Activated CD4-positive, alpha-beta T cell treated with anti-CD3 and anti-CD28 coated beads, Interleukin-2, amount 50 U/mL, for 48 hours (primary cell): ENCODE results near the gene PAN2.
"Not testable (repeated sequence)": the region's sequence is repeated elsewhere in the genome, so short reads cannot be mapped to it uniquely, and the experiment has no call there.

ENCODE experiments used
- DNase-seq, 2 experiments: peaks; one replicate each; pipeline ENCODE4 v3.0.0-alpha.2; 2020

The PAN2 gene

DNA sequence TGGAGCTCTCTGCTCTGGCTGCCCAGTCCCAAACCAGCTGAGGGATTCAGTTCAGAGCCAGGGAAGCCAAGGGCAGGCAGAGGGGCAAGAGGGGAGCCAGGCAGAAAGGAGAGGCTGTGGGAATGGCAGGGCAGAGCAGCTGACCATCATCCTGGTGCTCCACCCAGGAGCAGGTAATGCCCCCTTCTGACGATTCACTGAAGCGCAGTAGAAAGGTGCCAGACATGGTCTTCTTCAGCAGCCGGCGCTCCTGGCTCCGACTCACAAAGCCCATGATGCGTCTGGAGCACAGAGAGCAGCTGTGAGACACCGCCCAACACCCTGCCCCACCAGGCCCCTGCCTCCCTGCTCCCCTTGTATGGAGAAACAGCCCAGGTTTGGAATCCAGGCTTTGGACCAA, 12.9 kb upstream of the PAN2 start:
- DNase-seq: peak; percentile 16 to 39

DNA sequence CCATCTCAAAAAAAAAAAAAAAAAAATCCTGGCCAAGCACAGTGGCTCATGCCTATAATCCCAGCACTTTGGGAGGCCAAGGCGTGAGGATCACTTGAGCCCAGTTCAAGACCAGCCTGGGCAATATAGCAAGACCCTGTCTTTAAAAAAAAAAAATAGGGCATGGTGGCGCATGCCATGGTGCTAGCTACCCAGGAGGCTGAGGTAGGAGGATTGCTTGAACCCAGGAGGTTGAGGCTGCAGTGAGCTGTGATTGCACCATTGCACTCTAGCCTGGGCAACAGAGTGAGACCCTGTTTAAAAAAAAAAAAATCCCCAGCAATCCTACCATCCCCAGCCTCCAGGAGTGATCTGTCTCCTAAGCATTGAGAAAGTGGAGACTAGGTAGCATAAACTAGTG, 8.5 kb upstream of the PAN2 start:
- DNase-seq: not testable (repeated sequence)

DNA sequence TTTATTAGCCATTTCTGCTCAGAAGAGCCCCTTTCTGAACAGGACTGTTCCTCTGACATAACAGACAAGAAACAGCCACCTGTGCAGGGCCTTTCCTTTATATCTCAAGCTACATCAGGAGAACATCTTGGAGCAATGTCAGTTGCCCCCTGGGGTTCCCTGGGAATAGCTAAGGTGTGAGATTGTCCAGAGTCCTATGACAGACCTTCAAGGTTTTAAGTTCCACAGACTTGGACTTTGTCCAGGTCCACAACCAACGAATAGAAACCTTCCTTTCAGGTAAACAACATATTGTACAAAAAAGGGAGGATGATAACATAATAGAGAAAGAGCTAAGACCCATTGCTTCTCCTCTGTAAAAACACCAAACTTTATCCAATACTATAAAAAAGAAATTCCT, 7.8 kb upstream of the PAN2 start:
- DNase-seq: no peak

DNA sequence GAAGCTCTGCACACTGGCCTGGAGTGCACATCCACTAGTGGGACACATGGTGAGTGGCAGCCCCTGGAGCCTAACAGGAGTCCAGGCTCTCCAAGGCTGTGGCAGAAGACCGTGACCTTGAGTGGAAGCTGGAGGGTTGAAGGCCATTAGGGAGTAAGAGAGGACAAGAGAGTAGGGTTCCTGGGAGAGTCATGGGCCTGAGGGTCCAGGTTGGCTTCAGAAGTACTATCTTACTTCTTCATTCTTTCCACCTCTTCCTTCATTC, 5.3 kb upstream of the PAN2 start:
- no peak for DNase-seq

DNA sequence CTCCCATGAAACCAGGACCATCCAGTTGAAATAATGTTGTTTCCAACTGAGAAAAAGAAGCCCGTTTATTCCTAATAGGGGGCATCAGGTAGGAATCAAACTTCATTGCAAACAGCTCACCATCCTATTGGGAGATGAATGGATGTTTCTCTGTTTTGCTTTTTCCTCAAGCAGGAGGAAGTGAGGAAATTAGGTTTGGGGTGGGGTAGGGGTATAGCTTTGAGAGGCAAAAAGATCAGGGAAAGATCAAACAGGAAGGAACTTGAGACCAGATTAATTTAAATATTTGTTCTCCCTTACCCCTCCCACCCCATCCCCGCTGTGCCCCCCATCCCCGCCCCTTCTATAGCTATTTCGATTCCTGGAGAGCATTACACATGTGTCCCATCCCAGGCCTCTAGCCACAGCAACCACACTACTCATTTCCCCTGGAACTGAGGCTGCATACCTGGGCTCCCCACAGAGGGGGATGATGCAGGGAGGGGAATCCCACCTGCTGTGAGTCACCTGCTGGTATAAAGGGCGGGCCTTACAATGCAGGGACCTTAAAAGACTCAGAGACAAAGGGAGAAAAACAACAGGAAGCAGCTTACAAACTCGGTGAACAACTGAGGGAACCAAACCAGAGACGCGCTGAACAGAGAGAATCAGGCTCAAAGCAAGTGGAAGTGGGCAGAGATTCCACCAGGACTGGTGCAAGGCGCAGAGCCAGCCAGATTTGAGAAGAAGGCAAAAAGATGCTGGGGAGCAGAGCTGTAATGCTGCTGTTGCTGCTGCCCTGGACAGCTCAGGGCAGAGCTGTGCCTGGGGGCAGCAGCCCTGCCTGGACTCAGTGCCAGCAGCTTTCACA, 4.7 kb upstream of the PAN2 start, which contains the start of gene IL23A:
IL23A (plus strand) TSS at position 577 of the 850 bp plus-strand sequence; CDS start at position 738, 161 bp downstream.
- peak; percentile 86 to 91 for DNase-seq

DNA sequence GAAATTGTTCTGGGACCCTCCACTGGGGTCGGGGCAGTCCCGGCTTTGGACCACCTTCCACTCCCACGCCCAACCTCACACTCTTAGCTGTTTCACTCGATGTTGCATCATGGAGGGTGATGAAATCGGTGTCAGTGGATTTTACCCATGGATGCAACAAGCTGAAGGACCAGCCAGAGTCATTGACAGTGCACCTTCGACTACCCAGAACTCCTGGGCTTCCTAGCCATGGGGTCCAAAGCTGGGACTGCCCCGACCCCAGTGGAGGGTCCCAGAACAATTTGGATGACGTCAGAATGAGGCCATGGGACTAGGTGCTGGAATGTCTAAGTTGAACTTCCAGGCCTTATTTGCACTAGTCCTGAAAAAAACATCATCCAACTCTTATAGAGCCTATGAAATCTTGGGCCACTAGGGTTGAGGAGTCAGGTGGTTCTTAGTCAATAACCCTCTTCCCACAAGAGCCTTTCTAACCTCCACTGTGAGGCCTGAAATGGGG, 4.0 kb upstream of the PAN2 start:
- no peak for DNase-seq

DNA sequence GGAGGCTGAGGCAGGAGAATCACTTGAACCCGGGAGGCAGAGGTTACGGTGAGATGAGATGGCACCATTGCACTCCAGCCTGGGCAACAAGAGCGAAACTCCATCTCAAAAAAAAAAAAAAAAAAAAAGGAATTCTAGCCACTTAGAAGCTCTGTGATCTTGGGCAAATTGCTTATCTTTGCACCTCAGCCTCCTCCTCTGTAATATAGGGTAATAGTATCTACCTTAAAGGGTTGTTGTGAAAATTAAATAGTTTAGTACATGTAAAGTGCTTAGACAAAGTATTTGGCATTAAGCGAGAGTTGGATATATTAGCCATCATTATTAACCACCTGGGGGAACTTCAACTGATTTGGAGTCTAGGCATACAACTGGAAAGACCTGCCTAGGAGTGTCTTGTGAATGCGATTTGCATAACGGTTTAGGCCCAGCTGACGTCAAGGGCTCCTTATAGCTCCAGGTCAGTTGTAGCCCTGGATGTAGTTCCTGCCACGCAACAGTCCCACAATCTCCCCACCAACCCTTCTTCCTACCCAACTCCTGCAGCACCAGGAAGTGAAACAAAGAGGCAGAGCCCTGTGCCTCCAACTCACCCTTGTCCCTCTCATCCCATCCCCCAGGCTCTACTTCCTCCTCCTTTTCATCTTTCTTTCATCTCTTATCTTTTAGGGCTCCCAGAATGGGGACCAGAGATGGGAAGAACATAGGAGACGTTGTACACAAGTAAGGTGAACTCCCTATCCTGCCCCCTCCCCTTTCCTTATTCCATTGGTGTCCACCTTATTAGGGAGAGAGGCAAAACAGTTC, 2.8 kb upstream of the PAN2 start:
- DNase-seq: no peak

DNA sequence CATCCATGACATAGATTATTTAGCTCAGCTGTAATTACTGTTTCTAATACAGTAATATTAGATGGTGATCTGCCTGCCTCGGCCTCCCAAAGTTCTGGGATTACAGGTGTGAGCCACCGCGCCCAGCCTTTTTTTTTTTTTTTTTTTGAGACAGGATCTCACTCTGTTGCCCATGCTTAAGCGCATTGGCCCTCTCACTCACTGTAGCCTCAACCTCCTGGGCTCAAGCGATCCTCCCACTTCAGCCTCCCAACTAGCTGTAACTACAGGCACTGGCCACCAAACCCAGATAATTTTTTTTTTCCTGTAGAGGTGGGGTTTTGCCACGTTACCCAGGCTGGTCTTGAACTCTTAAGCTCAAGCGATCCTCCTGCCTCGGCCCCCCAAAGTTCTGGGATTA, 1.7 kb upstream of the PAN2 start:
- DNase-seq: not testable (repeated sequence)

DNA sequence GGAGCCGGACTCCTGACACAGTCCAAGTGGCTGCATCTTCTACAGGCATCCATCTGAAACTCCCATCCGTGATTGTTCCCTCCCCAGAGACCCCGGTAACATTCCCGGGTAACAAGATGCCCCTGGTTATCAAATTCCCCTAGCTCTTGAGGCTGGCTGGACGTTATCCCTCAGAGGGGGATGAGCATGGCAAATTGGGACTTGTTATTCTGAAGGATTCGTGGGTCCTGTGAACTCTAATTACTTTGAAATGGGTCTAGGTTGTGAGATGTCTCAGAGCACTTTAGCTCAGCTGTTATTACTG, 642 bp upstream of the PAN2 start:
- no peak for DNase-seq

DNA sequence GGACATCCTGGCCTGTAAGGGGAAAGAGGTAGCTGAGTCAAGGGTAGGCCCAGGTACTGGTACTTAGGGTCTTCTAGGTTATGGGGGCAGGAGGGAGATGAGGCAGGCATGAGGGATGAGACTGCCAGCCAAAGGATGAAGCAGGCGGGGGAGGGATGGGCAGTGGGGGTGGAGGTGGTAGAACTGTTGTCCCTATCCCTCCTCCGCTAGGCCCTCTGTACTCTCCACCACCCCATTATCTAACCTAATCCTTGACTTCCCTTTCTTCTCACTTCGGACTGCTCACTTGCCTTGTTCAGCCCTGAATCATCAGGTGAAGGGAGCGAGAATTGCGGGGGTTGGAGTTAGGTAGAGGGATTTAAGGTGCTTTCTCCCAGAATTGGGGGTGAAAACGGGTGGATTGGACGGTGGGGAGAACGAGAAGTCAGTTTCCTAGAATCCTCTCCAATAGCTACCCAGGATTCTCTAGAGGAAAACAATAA, 562 bp downstream of the PAN2 start:
- DNase-seq: no peak

DNA sequence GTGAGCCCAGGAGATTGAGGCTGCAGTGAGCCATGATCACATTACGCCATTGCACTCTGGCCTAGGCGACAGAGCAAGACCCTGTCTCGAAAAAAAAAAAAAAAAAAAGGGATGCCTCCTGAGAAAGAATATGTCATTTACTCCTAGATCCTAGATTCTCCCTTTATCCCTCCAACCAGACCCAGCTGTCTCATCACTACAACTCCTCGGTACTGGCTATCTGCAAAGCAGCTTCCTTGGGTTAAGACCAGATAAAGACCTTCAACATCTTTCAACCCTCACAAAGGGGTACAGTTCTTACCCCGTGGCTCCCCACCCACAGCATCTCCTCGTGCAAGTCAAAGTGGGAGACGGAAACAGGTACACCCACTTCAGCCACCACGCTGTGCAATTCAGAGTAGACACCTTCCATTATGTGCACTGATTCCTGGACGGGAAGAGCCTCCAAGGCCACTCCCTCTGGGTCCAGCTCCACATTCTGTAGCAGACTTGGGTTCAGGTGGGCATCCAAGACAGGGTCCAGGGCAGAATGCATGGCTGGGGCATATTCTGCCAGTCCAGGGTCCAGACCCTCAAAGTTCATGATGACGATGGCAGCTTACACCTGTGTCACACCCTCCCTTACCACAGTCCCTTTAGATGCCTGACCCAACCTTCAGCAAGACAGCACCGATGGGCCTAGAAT, 1.1 kb downstream of the PAN2 start:
- DNase-seq: peak in 1 of 2 experiments; percentile 20

DNA sequence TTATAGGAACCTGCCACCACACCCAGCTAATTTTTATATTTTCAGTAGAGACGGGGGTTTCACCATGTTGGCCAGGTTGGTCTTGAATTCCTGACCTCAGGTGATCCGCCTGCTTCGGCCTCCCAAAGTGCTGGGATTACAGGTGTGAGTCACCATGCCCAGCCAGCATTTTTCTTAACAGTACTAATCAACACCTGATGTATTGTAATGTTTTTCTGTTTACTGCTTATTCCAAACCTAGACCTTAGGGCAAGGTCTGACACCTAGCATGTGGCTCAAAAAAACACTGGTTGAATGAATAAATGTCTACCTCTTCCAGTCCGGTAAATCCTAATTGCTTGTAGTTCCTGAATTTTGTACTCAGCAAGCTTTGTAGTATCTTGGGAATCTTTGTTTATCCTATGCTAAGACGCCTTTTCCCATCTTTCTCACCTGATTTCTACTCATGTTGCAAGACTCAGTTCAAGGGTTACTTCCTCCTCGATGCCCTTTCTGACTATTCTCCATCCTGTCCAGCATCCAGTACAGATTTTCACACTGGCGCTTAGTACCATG, 2.8 kb downstream of the PAN2 start:
- DNase-seq: no peak

DNA sequence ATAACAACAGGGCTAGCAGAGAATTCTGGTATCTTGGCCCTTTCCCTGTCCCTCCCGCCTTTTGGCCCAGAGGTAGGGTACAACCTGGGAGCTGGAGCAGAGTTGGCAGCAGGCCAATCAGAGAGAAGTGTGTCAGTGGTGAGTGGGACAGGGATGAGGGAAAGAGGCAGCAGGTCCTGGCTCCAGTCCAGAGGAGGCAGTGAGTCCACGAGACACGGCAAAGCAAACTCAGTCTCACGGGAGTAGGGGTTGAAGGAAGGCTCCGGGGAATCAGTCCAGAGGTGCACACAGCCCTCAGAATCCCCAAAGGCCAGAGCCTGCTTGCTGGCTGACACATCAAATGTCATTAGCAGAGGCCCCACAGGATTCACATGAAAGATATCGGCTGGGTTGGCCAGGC, 7.3 kb downstream of the PAN2 start:
- DNase-seq: no peak

DNA sequence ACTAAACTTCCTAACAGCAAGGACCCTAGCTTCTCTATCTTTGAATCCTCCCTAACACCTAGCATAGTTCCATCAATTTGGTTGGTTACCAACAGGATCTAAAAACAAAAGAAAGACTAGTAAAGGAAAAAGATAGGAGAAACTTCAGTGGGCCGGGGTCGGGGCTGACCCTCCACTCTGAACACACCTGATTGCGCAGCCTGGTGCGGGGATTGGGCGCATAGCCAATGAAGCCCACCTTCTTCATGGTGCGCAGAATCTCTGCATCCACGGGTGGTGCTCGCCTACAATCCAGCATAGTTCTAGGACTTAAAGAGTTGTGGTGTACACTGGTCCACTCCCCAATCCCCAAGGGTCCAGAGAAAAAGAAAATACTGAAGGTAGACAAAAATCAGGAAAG, 7.7 kb downstream of the PAN2 start:
- DNase-seq: no peak

DNA sequence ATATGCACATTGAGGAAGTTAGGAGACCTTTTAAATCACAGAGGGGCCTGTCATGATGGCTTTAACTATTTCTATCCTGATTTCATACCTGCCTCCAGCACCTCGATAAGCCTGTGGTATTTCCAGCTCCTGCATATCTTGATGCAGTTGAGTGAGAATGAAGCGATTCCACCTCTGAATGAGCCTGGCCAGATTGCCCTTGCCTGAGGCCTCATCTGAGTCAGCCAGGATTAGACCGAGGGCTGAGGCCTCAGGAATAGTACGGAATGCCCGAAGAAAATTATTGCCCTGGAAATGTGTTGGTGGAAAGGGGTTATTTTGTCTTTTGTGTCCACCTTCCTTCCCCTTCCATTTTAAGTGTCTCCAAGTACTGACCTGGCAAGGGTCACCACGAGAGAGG, 9.6 kb downstream of the PAN2 start:
- no peak for DNase-seq

DNA sequence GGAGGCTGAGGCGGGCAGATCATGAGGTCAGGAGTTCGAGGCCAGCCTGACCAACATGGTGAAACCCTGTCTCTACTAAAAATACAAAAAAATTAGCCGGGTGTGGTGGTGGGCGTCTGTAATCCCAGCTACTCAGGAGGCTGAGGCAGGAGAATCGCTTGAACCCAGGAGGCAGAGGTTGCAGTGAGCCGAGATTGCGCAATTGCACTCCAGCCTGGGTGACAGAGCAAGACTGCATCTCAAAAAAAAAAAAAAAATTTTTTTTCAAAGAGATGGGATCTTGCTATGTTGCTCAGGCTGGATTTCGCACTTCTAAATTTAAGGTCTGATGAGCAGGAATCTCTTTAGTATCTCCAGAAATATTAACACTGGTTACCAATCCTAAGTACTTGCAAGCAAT, 12.2 kb downstream of the PAN2 start:
- DNase-seq: not testable (repeated sequence)

DNA sequence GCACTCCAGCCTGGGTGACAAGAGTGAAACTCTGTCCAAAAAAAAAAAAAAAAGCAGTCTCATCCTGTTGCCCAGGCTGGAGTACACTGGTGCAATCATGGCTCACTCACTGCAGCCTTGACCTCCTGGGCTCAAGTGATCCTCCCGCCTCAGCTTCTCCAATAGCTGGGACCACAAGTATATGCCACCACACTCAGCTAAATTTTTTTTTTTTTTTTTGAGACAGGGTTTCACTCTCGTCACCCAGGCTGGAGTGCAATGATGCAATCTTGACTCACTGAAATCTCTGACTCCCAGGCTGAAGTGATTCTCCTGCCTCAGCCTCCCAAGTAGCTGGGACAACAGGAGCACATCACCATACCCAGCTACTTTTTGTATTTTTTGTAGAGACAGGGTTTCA, 12.8 kb downstream of the PAN2 start:
- DNase-seq: no peak

DNA sequence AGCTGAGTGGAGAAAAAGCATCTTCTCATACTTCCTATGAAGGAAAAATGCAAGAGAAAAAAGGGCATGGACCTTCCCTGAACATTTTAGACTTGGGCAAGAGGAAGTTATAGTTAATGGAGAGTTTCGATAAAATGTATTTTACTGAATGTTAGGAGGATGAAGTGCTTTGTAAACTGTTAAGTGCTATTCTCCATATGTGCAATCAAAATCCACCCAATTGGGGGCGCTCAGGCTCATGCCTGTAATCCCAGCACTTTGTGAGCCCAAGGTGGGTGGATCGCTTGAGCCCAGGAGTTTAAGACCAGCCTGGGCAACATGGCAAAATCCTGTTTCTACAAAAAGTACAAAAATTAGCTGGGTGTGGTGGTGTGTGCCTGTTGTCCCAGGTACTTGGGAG, 16.1 kb downstream of the PAN2 start:
- no peak for DNase-seq

DNA sequence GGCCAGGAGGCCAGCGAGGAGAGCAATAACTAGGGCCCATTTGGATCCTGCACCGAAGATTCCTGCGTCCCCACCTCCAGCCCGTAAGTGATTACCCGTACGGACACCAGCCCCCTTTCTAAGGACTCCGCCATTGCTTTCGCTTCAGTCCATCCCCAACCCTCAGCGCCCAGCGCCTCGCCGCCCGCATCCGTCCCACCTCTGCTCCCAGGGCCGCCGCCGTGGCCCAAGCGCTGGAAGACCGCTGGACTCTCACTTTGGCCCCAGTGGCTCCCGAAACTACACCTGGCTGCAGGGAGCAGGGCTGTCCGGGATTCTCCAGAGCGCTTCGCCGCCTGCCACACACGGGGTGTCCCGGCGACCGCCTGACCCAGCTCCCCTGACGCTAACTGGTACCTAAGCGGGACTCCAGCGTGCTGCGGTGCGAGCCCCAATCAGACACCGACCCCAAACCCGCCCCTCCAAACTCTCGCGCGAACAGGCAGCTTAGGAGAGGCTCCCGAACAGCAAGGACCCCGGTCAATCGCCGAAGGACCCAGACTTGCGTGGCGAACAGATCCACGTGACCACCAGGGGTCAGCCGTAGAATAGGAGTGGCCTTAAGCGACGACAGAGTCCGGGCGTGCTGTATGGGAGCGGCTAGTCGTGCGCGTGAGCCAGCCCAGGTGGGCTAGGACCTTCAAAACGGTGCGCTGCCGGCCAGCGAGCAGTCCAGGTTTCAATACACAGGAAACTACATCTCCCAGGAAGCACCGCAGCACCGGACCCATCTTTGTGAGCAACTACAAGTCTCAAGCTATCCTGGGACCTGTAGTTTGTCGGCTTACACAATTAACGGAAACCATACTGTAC, 18.0 kb downstream of the PAN2 start, which contains the start of gene CNPY2:
CNPY2 (minus strand) TSS at position 367 of the 852 bp plus-strand sequence. CDS start 771 bp downstream, outside the sequence.
- DNase-seq: peak; percentile 93 to 96

DNA sequence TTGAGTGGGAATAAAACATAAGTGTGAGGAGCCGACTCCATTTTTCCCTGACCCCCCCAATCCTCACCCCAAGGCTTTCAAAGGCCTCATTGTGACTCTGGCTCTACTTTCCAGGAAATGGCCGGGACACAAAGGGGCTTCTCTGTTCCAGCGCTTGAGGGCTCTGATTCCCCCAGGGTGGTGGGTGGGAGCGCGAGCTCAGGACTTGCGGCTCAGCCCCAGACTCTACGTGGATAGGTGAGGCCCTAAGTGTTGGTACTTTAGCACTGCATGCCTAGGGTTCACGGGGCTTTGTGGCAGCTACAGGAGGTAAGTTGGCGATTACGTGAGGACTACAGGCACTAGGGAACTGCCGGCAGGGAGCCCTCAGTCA, 18.6 kb downstream of the PAN2 start:
- no peak for DNase-seq

DNA sequence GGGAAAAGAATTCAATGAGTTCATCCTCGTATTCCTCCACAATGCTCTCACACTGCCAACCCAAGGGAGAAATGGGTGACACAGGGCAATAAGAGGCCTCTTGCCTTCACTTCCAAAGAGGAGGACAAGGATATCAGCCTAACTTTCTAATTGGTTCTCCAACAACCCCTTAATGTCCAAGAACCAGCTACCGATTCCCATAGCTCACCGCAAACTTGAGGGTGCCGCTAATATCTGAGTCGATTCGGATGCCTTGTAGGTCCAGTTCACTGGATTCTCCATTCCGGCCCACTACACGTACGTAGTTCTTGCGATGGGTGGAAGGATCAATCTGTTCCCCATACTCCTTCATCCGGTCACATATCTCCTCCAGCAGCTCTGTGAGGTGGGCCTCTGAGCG, 22.8 kb downstream of the PAN2 start:
- DNase-seq: no peak

DNA sequence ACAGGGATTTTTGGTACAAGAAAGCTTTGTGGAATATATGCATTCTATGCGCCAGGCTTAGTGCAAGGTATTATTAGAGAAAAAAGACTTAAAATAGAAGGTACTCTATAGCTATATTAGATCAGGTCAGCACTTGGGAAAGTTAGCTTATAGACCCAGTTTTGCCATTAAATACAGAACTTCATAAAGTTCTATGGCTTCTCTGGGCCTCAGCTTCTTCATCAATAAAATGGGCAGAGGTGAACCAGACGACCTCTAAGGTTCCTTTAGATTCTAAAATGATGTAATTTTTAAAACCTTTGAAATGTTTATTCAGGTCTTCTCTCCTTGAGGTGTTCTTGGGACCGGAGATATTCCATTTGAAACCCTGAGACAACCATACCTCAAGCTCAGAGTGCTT, 25.1 kb downstream of the PAN2 start:
- DNase-seq: no peak
